Karpas-422 (cell line): ENCODE results near the gene SLC38A1. TPM values are rescaled to one million over a fixed set of nuclear protein-coding genes. Genes with fewer than 3 reads are reported as not detected.

ENCODE experiments used
- DNase-seq: peaks from one replicate; pipeline ENCODE4 v3.0.0-alpha.2; 2015
- H2AFZ ChIP-seq: fragments of 200-600 bp; sonication (generic); 2 replicates; pipeline ENCODE4 v1.6.1; 2014; ENCODE audit warnings: antibody characterized with exemption, low read length, mixed read lengths
- H3K27ac ChIP-seq: fragments of 200-600 bp; sonication (generic); 2 replicates; pipeline ENCODE4 v1.5.1; 2014; ENCODE audit warnings: mild to moderate bottlenecking, low read length, moderate library complexity
- H3K27me3 ChIP-seq: fragments of 200-600 bp; sonication (generic); 2 replicates; pipeline ENCODE4 v1.6.1; 2014; ENCODE audit warnings: low read length, mixed read lengths
- H3K36me3 ChIP-seq: fragments of 200-600 bp; sonication (generic); 2 replicates; pipeline ENCODE4 v1.6.1; 2014; ENCODE audit warnings: low read length, mixed read lengths; ENCODE audit not compliant: insufficient read depth
- H3K4me1 ChIP-seq: fragments of 200-600 bp; sonication (generic); 2 replicates; pipeline ENCODE4 v1.6.1; 2014; ENCODE audit warnings: mild to moderate bottlenecking, low read length, mixed read lengths
- H3K4me2 ChIP-seq: fragments of 200-600 bp; sonication (generic); 2 replicates; pipeline ENCODE4 v1.6.1; 2014; ENCODE audit warnings: low read length, low read depth, mild to moderate bottlenecking; ENCODE audit not compliant: poor library complexity, severe bottlenecking
- H3K4me3 ChIP-seq: fragments of 200-600 bp; sonication (generic); 2 replicates; pipeline ENCODE4 v1.5.1; 2014; ENCODE audit warnings: mild to moderate bottlenecking, antibody characterized with exemption, low read length, mixed read lengths
- H3K79me2 ChIP-seq: fragments of 200-600 bp; sonication (generic); 2 replicates; pipeline ENCODE4 v1.6.1; 2014; ENCODE audit warnings: mild to moderate bottlenecking, low read length, mixed read lengths
- H3K9ac ChIP-seq: fragments of 200-600 bp; sonication (generic); 2 replicates; pipeline ENCODE4 v1.6.0; 2014; ENCODE audit warnings: low read length
- H3K9me2 ChIP-seq: fragments of 200-600 bp; sonication (generic), shearing (Covaris generic); replicated peaks from 2 replicates; pipeline ENCODE4 v1.6.0; 2014; ENCODE audit warnings: mild to moderate bottlenecking, low read length, moderate library complexity; ENCODE audit not compliant: insufficient read depth
- H3K9me3 ChIP-seq: fragments of 300-700, 200-600 bp; sonication (generic); 2 replicates; pipeline ENCODE4 v1.6.1; 2014; ENCODE audit warnings: low read length, mixed read lengths
- H4K20me1 ChIP-seq: fragments of 200-600 bp; sonication (generic); 2 replicates; pipeline ENCODE4 v1.6.1; 2014; ENCODE audit warnings: mild to moderate bottlenecking, antibody characterized with exemption, low read length, low read depth; ENCODE audit not compliant: insufficient read depth
- total RNA-seq: library from RNA; depleted of rRNA; stranded (reverse); fragments of >200 nt; shearing (Covaris generic); gene quantifications from 2 replicates; pipeline ENCODE4 v1.2.3, GENCODE V29; 2014; ENCODE audit warnings: low replicate concordance

Gene SLC38A1
- total RNA-seq, 1 experiment from 2014 or later, result 209 TPM

DNA sequence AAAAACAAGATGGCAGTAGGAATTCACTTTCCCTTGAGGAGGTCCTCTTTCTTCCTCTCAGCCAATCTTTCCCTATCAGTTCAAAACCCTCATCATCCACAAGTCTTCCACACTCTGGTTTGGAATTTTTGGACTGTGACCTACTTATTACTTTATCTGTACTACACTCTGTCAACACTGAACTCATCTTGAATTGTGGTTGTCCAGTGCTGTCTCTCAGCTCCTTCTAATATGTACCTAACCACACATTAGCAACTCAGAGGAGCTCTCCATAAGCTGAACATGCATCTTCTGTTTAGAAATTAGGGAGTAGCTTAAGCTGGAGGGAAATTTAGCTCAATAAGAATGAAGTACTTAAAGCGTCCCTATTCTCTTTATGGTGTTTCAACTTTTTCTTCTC, 34.8 kb downstream of the SLC38A1 start:
- no peak for DNase-seq
- no peaks in the 10 kb centered on the region for H4K20me1 ChIP-seq
- peaks cover 94% of the 10 kb centered on the region for H3K79me2 ChIP-seq
- no peaks in the 10 kb centered on the region for H3K4me1 ChIP-seq
- H3K9me2 ChIP-seq, result no peaks in the 10 kb centered on the region
- no peak overlapping the region for H2AFZ ChIP-seq
- no peak overlapping the region for H3K4me2 ChIP-seq
- no peak overlapping the region for H3K27ac ChIP-seq
- no peaks in the 10 kb centered on the region for H3K27me3 ChIP-seq
- H3K9me3 ChIP-seq, result no peaks in the 10 kb centered on the region
- no peak overlapping the region for H3K9ac ChIP-seq
- H3K4me3 ChIP-seq, result no peak overlapping the region
- H3K36me3 ChIP-seq, result peaks cover 55% of the 10 kb centered on the region

DNA sequence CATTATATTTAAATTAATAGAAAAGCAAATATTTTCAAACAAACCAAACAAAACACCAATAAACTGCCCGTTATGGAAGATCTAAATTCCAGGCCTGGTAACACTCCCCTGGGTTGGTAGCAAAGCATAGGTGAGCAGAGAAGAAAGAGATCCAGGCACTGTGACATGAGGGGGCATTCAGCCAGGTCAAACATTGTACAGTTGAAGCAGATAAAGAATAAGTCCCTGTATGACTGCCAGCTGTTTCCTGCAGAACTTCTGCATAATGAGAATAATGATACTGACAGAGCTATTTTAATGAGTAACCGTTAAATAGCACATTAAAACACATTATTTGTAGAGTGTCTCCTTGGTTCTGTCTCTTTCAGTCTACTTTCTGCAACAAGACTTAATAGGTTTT, 35.4 kb downstream of the SLC38A1 start:
- peaks cover 93% of the 10 kb centered on the region for H3K79me2 ChIP-seq
- no peak overlapping the region for H3K9ac ChIP-seq
- H3K27ac ChIP-seq, result no peak overlapping the region
- H3K9me2 ChIP-seq, result no peaks in the 10 kb centered on the region
- H3K9me3 ChIP-seq, result no peaks in the 10 kb centered on the region
- no peak overlapping the region for H3K4me2 ChIP-seq
- H2AFZ ChIP-seq, result no peak overlapping the region
- no peak for DNase-seq
- peaks cover 53% of the 10 kb centered on the region for H3K36me3 ChIP-seq
- no peaks in the 10 kb centered on the region for H4K20me1 ChIP-seq
- no peak overlapping the region for H3K4me3 ChIP-seq
- no peaks in the 10 kb centered on the region for H3K4me1 ChIP-seq
- H3K27me3 ChIP-seq, result no peaks in the 10 kb centered on the region

DNA sequence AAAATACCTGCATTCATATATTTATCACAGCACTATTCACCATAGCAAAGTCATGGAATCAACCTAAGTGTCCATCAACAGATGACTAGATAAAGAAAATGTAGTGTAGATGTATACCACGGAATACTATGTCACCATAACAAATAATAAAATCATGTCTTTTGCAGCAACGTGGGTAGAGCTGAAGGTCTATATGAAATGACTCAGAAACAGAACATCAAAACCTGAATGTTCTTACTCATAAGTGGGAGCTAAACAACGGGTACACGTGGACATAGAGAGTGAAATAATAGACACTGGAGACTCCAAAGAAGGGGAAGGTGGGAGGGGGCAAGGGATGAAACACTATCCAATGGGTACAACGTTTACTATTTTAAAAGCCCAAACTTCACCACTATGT, 37.9 kb downstream of the SLC38A1 start:
- no peak overlapping the region for H3K4me3 ChIP-seq
- no peak for DNase-seq
- H3K36me3 ChIP-seq, result peaks cover 48% of the 10 kb centered on the region
- H2AFZ ChIP-seq, result no peak overlapping the region
- no peaks in the 10 kb centered on the region for H4K20me1 ChIP-seq
- H3K9me3 ChIP-seq, result no peaks in the 10 kb centered on the region
- no peak overlapping the region for H3K9ac ChIP-seq
- H3K27me3 ChIP-seq, result no peaks in the 10 kb centered on the region
- no peaks in the 10 kb centered on the region for H3K4me1 ChIP-seq
- H3K27ac ChIP-seq, result no peak overlapping the region
- no peaks in the 10 kb centered on the region for H3K9me2 ChIP-seq
- H3K79me2 ChIP-seq, result peaks cover 87% of the 10 kb centered on the region
- H3K4me2 ChIP-seq, result no peak overlapping the region

DNA sequence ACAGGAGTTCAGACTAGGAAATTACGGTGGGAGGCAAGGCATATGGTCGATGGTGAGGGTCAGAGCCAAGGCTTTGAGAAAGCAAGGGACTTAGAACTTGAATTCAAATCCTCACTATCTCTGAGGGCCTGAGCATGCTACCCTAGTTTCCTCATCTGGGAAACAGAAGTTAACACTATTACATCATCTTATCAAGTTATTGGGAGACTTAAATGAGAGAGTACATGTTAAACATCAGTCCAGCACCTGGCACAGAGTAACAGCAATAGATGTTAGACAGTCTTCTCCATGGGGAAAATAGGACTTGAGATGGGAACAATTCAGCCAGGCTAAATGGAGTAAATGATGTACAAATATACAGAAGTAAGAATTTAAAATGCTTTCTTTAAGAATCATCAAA, 38.5 kb downstream of the SLC38A1 start:
- Histone ChIP-seq H3K9me2 (no peaks in the 10 kb centered on the region), H3K4me2 (no peak overlapping the region), H3K79me2 (peaks cover 87% of the 10 kb centered on the region), H3K36me3 (peaks cover 50% of the 10 kb centered on the region), H3K4me3 (no peak overlapping the region), H3K4me1 (no peaks in the 10 kb centered on the region), H3K9ac (no peak overlapping the region), H3K9me3 (no peaks in the 10 kb centered on the region), H4K20me1 (no peaks in the 10 kb centered on the region), H3K27ac (no peak overlapping the region), H3K27me3 (no peaks in the 10 kb centered on the region), H2AFZ (no peak overlapping the region)
- DNase-seq, result no peak

DNA sequence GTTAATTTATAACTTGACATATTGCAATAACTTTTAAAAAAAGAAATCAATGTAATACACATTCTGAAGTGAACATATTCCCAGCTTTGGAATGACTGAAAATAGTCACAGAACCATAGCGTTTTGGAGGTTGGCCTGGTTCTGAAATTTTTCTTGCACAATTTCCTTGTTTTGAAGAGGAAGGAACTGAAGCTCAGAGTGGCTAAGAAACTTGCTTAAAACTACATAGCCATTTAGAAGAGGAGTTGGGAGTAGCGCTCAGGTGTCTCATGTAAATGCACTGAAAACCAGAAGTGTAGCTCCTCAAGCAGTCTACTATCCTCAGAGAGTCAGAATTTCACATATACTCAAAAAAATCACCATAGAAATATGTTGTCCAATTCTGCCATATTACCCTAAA, 41.2 kb downstream of the SLC38A1 start:
- no peak overlapping the region for H3K4me3 ChIP-seq
- no peak for DNase-seq
- H3K9ac ChIP-seq, result no peak overlapping the region
- H3K9me2 ChIP-seq, result no peaks in the 10 kb centered on the region
- no peaks in the 10 kb centered on the region for H3K27me3 ChIP-seq
- H3K27ac ChIP-seq, result no peak overlapping the region
- peaks cover 59% of the 10 kb centered on the region for H3K36me3 ChIP-seq
- no peaks in the 10 kb centered on the region for H4K20me1 ChIP-seq
- H3K4me1 ChIP-seq, result no peaks in the 10 kb centered on the region
- H2AFZ ChIP-seq, result no peak overlapping the region
- no peaks in the 10 kb centered on the region for H3K9me3 ChIP-seq
- H3K79me2 ChIP-seq, result peaks cover 90% of the 10 kb centered on the region
- no peak overlapping the region for H3K4me2 ChIP-seq

DNA sequence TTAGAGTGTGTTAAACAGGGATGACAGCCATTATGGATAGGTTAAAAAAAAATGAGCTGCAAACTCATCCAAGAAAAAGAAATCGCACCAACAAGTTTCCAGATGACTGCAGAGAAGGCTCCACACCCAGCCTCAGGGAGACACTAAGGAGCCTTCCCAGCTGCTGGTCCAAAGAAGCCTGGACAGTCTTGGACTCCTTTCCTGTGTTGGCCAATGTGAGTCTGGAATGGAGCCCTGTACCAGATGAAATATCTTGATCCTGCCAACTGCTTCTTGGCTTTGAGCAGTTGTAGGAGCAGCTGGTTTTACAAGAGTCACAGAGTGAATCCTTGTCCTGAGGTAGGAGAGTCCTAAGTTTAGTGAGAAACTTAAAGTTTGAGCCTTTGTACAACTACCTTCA, 44.5 kb downstream of the SLC38A1 start:
- H2AFZ ChIP-seq, result no peak overlapping the region
- no peaks in the 10 kb centered on the region for H3K9me2 ChIP-seq
- H3K4me3 ChIP-seq, result no peak overlapping the region
- peaks cover 88% of the 10 kb centered on the region for H3K79me2 ChIP-seq
- DNase-seq, result no peak
- no peaks in the 10 kb centered on the region for H3K27me3 ChIP-seq
- H3K4me1 ChIP-seq, result peaks cover 13% of the 10 kb centered on the region
- H3K9ac ChIP-seq, result no peak overlapping the region
- no peak overlapping the region for H3K4me2 ChIP-seq
- no peaks in the 10 kb centered on the region for H4K20me1 ChIP-seq
- H3K27ac ChIP-seq, result no peak overlapping the region
- H3K9me3 ChIP-seq, result no peaks in the 10 kb centered on the region
- H3K36me3 ChIP-seq, result peaks cover 57% of the 10 kb centered on the region

DNA sequence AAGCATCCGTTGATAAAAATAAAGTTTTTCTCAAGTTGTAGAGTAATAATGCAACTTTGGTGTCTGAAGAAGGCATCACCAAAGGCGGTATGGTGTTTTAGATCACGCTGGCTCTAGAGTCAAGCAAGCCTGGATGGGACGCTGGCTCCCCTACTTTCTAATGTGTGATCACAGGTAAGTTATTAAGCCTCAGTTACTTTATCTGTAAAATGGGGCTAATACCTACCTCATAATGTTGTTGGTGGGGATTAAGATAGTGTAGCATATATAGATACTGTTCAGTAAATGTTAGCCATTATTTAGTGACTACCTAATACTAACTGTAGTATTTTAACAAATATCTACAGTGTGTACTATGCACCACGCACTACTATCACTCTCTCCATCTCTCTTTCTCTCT, 45.8 kb downstream of the SLC38A1 start:
- DNase-seq, result no peak
- H3K4me2 ChIP-seq, result no peak overlapping the region
- peaks cover 49% of the 10 kb centered on the region; the same call in 1 of the 2 replicates for H3K36me3 ChIP-seq
- H4K20me1 ChIP-seq, result no peaks in the 10 kb centered on the region
- H3K79me2 ChIP-seq, result peaks cover 89% of the 10 kb centered on the region
- H2AFZ ChIP-seq, result no peak overlapping the region
- H3K27ac ChIP-seq, result no peak overlapping the region
- H3K4me3 ChIP-seq, result no peak overlapping the region
- H3K9ac ChIP-seq, result no peak overlapping the region
- no peaks in the 10 kb centered on the region for H3K9me3 ChIP-seq
- H3K9me2 ChIP-seq, result no peaks in the 10 kb centered on the region
- no peaks in the 10 kb centered on the region for H3K27me3 ChIP-seq
- H3K4me1 ChIP-seq, result peaks cover 27% of the 10 kb centered on the region

DNA sequence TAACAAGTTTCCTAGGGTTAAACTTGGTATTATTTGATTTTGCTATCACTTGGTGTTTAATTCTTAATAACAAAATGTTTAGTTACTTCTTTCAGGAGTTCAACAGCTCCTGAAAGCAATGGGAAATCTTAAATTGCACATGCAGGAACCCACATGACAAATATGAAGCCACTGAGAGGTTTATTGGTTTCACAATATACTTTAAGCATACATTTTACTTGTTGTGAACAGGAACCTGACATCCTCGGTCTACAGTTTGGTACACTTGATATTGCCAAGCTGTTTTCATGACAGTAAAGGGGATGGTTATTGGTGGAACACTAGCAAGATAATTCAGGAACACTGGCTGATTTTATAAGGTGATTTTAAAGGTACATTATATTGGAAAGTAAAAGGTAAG, 46.2 kb downstream of the SLC38A1 start:
- Histone ChIP-seq H3K9ac (no peak overlapping the region), H3K4me2 (no peak overlapping the region), H3K27me3 (no peaks in the 10 kb centered on the region), H3K4me1 (peaks cover 31% of the 10 kb centered on the region), H3K36me3 (peaks cover 48% of the 10 kb centered on the region; the same call in 1 of the 2 replicates), H4K20me1 (no peaks in the 10 kb centered on the region), H3K27ac (no peak overlapping the region), H3K79me2 (peaks cover 89% of the 10 kb centered on the region), H3K4me3 (no peak overlapping the region), H3K9me2 (no peaks in the 10 kb centered on the region), H2AFZ (no peak overlapping the region), H3K9me3 (no peaks in the 10 kb centered on the region)
- no peak for DNase-seq
